WTC11 (cell line): ENCODE data around the gene WIPF3. TPM values are rescaled to one million over a fixed set of nuclear protein-coding genes. Genes with fewer than 3 reads are reported as not detected.

Experiments used
- ATAC-seq: fragments of 200-7000 bp; cut with Tn5 transposase; 2 replicates; pipeline ENCODE4 v1.10.0; 2021; ENCODE audit warnings: mild to moderate bottlenecking, moderate library complexity
- CTCF ChIA-PET: fragments of 300-600 bp; sonication (Branson Sonifier 250); formaldehyde crosslinking; loops from one replicate; lab custom pipeline; 2021; ENCODE audit warnings: antibody characterized with exemption; lab: Charles Lee
- POLR2A ChIA-PET: fragments of 350-600 bp; sonication (Branson Sonifier 250); formaldehyde crosslinking; loops from one replicate; lab custom pipeline; 2021; ENCODE audit warnings: antibody characterized with exemption; lab: Charles Lee
- DNase-seq: peaks from one replicate; pipeline ENCODE4 v3.0.0; 2021; ENCODE audit warnings: low spot score
- H3K27ac Mint-ChIP-seq: 2 replicates; pipeline ENCODE4 v1.8.0; 2021; ENCODE audit warnings: mixed read lengths
- H3K27me3 Mint-ChIP-seq: 2 replicates; pipeline ENCODE4 v1.8.0; 2021; ENCODE audit warnings: low read depth, mild to moderate bottlenecking, moderate library complexity, mixed read lengths
- H3K36me3 Mint-ChIP-seq: 2 replicates; pipeline ENCODE4 v1.8.0; 2021; ENCODE audit warnings: mixed read lengths
- H3K4me1 Mint-ChIP-seq: 2 replicates; pipeline ENCODE4 v1.8.0; 2022; ENCODE audit warnings: mixed read lengths
- H3K4me3 Mint-ChIP-seq: 2 replicates; pipeline ENCODE4 v1.8.0; 2021; ENCODE audit warnings: mild to moderate bottlenecking, moderate library complexity, mixed read lengths
- H3K9me3 Mint-ChIP-seq: 2 replicates; pipeline ENCODE4 v1.8.0; 2021; ENCODE audit warnings: mixed read lengths
- ATF3 ChIP-seq: sonication (generic); formaldehyde crosslinking; conservative IDR thresholded peaks from 2 replicates; pipeline ENCODE4 v1.8.1; 2022; ENCODE audit warnings: mild to moderate bottlenecking, missing genetic modification reagents
- CREB1 ChIP-seq: sonication (generic); formaldehyde crosslinking; IDR thresholded peaks from 2 replicates; pipeline ENCODE4 v1.8.0; 2023; ENCODE audit warnings: mild to moderate bottlenecking, missing genetic modification reagents
- EMX1 ChIP-seq: fragments of 250-450 bp; sonication (Bioruptor Pico); IDR thresholded peaks from 2 replicates; pipeline ENCODE4 v1.8.0; 2021; ENCODE audit warnings: mild to moderate bottlenecking
- ESRRA ChIP-seq: sonication (generic); formaldehyde crosslinking; IDR thresholded peaks from 2 replicates; pipeline ENCODE4 v1.8.1; 2022; ENCODE audit warnings: mild to moderate bottlenecking, missing genetic modification reagents, borderline replicate concordance
- ETV6 ChIP-seq: sonication (generic); formaldehyde crosslinking; IDR thresholded peaks from 2 replicates; pipeline ENCODE4 v1.8.1; 2022; ENCODE audit warnings: mild to moderate bottlenecking, missing genetic modification reagents
- GRHL2 ChIP-seq: fragments of 250-450 bp; sonication (Bioruptor Pico); IDR thresholded peaks from 2 replicates; pipeline ENCODE4 v1.8.0; 2022; ENCODE audit warnings: mild to moderate bottlenecking, moderate library complexity; ENCODE audit not compliant: insufficient replicate concordance, severe bottlenecking
- HMGA2 ChIP-seq: fragments of 250-450 bp; sonication (Bioruptor Pico); IDR thresholded peaks from 2 replicates; pipeline ENCODE4 v1.4.0; 2021; ENCODE audit warnings: mild to moderate bottlenecking, moderate library complexity
- HMGXB4 ChIP-seq: sonication (generic); formaldehyde crosslinking; IDR thresholded peaks from 2 replicates; pipeline ENCODE4 v1.8.1; 2023; ENCODE audit warnings: mild to moderate bottlenecking, moderate library complexity, missing genetic modification reagents
- JAZF1 ChIP-seq: fragments of 250-450 bp; sonication (Bioruptor Pico); IDR thresholded peaks from 2 replicates; pipeline ENCODE4 v1.9.0; 2021; ENCODE audit warnings: moderate library complexity, mild to moderate bottlenecking, inconsistent platforms
- JUN ChIP-seq: sonication (generic); formaldehyde crosslinking; IDR thresholded peaks from 2 replicates; pipeline ENCODE4 v1.8.0; 2023; ENCODE audit warnings: mild to moderate bottlenecking, missing genetic modification reagents
- MAX ChIP-seq: sonication (generic); formaldehyde crosslinking; IDR thresholded peaks from 2 replicates; pipeline ENCODE4 v1.8.0; 2022; ENCODE audit warnings: mild to moderate bottlenecking, missing genetic modification reagents
- MYBL2 ChIP-seq: sonication (generic); formaldehyde crosslinking; IDR thresholded peaks from 2 replicates; pipeline ENCODE4 v1.8.1; 2023; ENCODE audit warnings: mild to moderate bottlenecking, moderate library complexity, missing genetic modification reagents
- NR3C1 ChIP-seq: sonication (generic); formaldehyde crosslinking; conservative IDR thresholded peaks from 2 replicates; pipeline ENCODE4 v1.8.1; 2023; ENCODE audit warnings: low read depth, mild to moderate bottlenecking, missing genetic modification reagents
- SMAD3 ChIP-seq: sonication (generic); formaldehyde crosslinking; IDR thresholded peaks from 2 replicates; pipeline ENCODE4 v1.8.0; 2022; ENCODE audit warnings: missing genetic modification reagents, mild to moderate bottlenecking, borderline replicate concordance
- SP1 ChIP-seq: sonication (generic); formaldehyde crosslinking; conservative IDR thresholded peaks from 2 replicates; pipeline ENCODE4 v1.8.1; 2022; ENCODE audit warnings: missing genetic modification reagents
- STAT6 ChIP-seq: sonication (generic); formaldehyde crosslinking; conservative IDR thresholded peaks from 2 replicates; pipeline ENCODE4 v1.8.1; 2023; ENCODE audit warnings: mild to moderate bottlenecking, low read depth, missing genetic modification reagents, moderate library complexity
- ZBTB21 ChIP-seq: sonication (generic); formaldehyde crosslinking; IDR thresholded peaks from 2 replicates; pipeline ENCODE4 v1.8.1; 2023; ENCODE audit warnings: mild to moderate bottlenecking, missing genetic modification reagents, borderline replicate concordance
- ZNF138 ChIP-seq: sonication (generic); formaldehyde crosslinking; conservative IDR thresholded peaks from 2 replicates; pipeline ENCODE4 v1.8.1; 2022; ENCODE audit warnings: mild to moderate bottlenecking, moderate library complexity, missing genetic modification reagents
- ZNF232 ChIP-seq: sonication (generic); formaldehyde crosslinking; IDR thresholded peaks from 2 replicates; pipeline ENCODE4 v1.8.0; 2022; ENCODE audit warnings: mild to moderate bottlenecking, missing genetic modification reagents
- ZNF263 ChIP-seq: sonication (generic); formaldehyde crosslinking; IDR thresholded peaks from 2 replicates; pipeline ENCODE4 v1.8.1; 2022; ENCODE audit warnings: low read depth, mild to moderate bottlenecking, moderate library complexity, missing genetic modification reagents
- ZNF281 ChIP-seq: sonication (generic); formaldehyde crosslinking; IDR thresholded peaks from 2 replicates; pipeline ENCODE4 v1.8.0; 2023; ENCODE audit warnings: mild to moderate bottlenecking, missing genetic modification reagents
- ZNF317 ChIP-seq: sonication (generic); formaldehyde crosslinking; IDR thresholded peaks from 2 replicates; pipeline ENCODE4 v1.8.1; 2023; ENCODE audit warnings: low read depth, mild to moderate bottlenecking, moderate library complexity, missing genetic modification reagents, borderline replicate concordance
- ZNF396 ChIP-seq: fragments of 250-450 bp; sonication (Bioruptor Pico); IDR thresholded peaks from 2 replicates; pipeline ENCODE4 v1.8.0; 2021; ENCODE audit warnings: mild to moderate bottlenecking, moderate library complexity, borderline replicate concordance
- total RNA-seq: library from RNA; stranded (reverse); gene quantifications from 3 replicates; pipeline ENCODE4 v1.2.3, GENCODE V29; 2021

Gene WIPF3
- total RNA-seq, 1 experiment from 2014 or later: 9.9 TPM

- TF ChIP-seq ATF3 (CRISPR knock-in tag): no peak
- Mint-ChIP-seq H3K4me3 (no peak overlapping the region), H3K4me1 (no peaks in the 10 kb centered on the region), H3K9me3 (no peaks in the 10 kb centered on the region), H3K36me3 (peaks cover 30% of the 10 kb centered on the region), H3K27ac (no peak overlapping the region), H3K27me3 (no peaks in the 10 kb centered on the region)
- ATAC-seq (no peak), DNase-seq (no peak)
- POLR2A ChIA-PET: no interaction called here
- CTCF ChIA-PET: no interaction called here
Measured at GRCh38 chr7:29924006-29924405, 117.7 kb downstream of the WIPF3 start.

- POLR2A ChIA-PET: no interaction called here
- DNase-seq (no peak), ATAC-seq (no peak)
- H3K27me3 Mint-ChIP-seq: no peaks in the 10 kb centered on the region
- H3K27ac Mint-ChIP-seq: no peak overlapping the region; the same call in 1 of the 2 replicates
- no peak for TF ChIP-seq ESRRA (CRISPR knock-in tag)
- TF ChIP-seq STAT6 (CRISPR knock-in tag): no peak
- TF ChIP-seq JUN (CRISPR knock-in tag): no peak
- TF ChIP-seq SMAD3 (CRISPR knock-in tag): no peak
- TF ChIP-seq ZNF138 (CRISPR knock-in tag): no peak
- TF ChIP-seq ETV6 (CRISPR knock-in tag): no peak
- TF ChIP-seq EMX1 (CRISPR knock-in tag): no peak
- no peak for TF ChIP-seq JAZF1
- TF ChIP-seq ZNF281 (CRISPR knock-in tag): no peak
- no peak for TF ChIP-seq ZBTB21 (CRISPR knock-in tag)
- no peaks in the 10 kb centered on the region for H3K4me1 Mint-ChIP-seq
- H3K4me3 Mint-ChIP-seq: no peak overlapping the region
- H3K36me3 Mint-ChIP-seq: peaks cover 28% of the 10 kb centered on the region
- CTCF ChIA-PET: interaction anchor here (0.5 kb wide), 1 partner anchor 118 kb away, joined by 3 read pairs; the partner anchor contains the start of gene WIPF3
- H3K9me3 Mint-ChIP-seq: no peaks in the 10 kb centered on the region
Measured at GRCh38 chr7:29924684-29925083, 118.4 kb downstream of the WIPF3 start.

- H3K36me3 Mint-ChIP-seq: peaks cover 34% of the 10 kb centered on the region
- no peaks in the 10 kb centered on the region for H3K9me3 Mint-ChIP-seq
- no peak overlapping the region for H3K4me3 Mint-ChIP-seq
- no peak overlapping the region for H3K27ac Mint-ChIP-seq
- DNase-seq (no peak), ATAC-seq (no peak)
- POLR2A ChIA-PET: no interaction called here
- H3K4me1 Mint-ChIP-seq: no peaks in the 10 kb centered on the region
- CTCF ChIA-PET: interaction anchor here (1.2 kb wide), 1 partner anchor 178 kb away, joined by 3 read pairs; no protein-coding TSS in a partner anchor
- H3K27me3 Mint-ChIP-seq: no peaks in the 10 kb centered on the region
- TF ChIP-seq HMGA2 (CRISPR knock-in tag) (no peak), HMGXB4 (CRISPR knock-in tag) (no peak), ZNF396 (no peak), CREB1 (CRISPR knock-in tag) (no peak), ZNF317 (no peak), NR3C1 (CRISPR knock-in tag) (no peak), ZNF281 (CRISPR knock-in tag) (no peak), GRHL2 (CRISPR knock-in tag) (no peak), MYBL2 (CRISPR knock-in tag) (no peak), ZNF232 (CRISPR knock-in tag) (no peak), ZNF263 (CRISPR knock-in tag) (no peak), MAX (CRISPR knock-in tag) (no peak), SP1 (CRISPR knock-in tag) (no peak)
Measured at GRCh38 chr7:29926216-29926615, 119.9 kb downstream of the WIPF3 start.
